RCC 7860 (cell line): ENCODE data around the gene CCNT2.
"Not testable (repeated sequence)": the region's sequence is repeated elsewhere in the genome, so short reads cannot be mapped to it uniquely, and the experiment has no call there.

ENCODE experiments used
- DNase-seq: peaks from one replicate; pipeline ENCODE4 v3.0.0-alpha.2; 2015; ENCODE audit warnings: low spot score
- FAIRE-seq: peaks from 2 replicates; lab custom pipeline; 2012; peaks lifted over from hg19 to GRCh38; lab: Jason Lieb, UNC

Gene CCNT2

DNA sequence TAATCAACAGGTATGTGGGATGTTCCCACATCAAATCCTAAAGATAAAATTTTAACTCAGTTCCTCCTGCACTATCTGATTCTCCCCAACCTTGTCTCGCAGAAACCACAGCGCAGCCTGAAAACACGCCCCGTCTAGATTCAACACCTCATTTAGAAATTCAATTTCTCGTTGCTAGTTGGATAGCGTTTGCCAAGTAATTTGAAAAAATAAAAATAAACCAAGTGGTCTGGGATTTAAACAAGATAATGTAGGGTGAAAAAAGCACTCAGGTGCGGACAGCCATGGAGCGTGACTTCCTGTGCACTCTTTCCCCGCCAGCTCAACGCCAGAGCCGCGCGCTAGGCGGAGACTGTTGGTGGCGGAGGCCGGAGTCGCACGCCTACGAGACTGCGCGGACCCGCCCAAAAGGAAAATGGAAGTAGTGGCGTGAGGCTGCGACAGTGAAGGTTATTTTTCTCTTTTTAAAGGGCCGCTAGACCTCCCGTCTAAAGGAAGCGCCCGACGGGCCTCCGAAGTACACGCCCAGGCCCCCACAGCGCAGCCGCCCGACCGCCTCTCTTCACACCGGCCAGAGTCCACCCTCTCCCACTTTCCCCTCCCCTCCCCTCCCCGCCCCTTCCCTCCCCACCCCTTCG, 615 bp upstream of the CCNT2 start:
- DNase-seq: no peak
- peak; percentile 77 for FAIRE-seq

DNA sequence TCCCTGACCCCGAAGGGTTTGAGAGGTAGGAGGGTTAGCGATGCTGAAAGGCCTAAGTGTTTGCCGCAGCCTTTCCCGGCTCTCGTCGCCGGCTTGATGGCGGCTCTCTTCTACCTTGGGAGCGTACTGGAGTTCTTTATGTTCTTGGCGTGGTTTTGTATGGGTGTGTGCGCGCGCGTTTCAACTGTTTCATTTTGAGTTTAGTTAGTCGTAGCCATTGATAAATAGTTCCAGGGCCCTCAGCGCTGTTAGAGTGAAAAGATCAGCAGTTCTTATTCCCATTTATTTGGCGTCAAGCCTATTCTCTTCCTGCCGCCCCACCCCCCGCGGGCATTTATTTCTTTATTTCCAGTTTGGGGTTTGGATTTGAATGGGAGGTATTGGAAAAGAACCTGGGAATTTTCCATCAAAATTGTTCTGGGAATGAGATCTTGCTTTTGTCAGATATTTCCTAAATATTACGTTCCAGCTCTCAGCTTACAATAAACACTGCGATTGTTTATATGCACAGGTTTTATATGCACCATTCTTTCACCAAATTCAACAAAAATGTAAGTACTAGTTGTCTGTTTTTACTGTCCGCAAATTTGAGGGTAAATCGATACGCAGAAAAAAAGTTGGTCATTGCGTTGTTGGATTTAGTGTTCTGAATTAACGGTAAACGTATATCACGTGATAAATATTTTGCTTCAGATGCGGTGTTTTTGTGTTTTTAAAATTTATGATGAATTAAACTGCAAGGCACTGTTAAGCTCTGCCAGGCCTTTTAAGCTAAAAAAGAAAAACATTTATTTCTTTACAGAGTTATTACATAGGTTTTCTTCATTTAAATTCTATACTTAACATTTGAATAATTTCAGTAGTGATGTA, 954 bp downstream of the CCNT2 start:
- FAIRE-seq (no peak), DNase-seq (no peak)

DNA sequence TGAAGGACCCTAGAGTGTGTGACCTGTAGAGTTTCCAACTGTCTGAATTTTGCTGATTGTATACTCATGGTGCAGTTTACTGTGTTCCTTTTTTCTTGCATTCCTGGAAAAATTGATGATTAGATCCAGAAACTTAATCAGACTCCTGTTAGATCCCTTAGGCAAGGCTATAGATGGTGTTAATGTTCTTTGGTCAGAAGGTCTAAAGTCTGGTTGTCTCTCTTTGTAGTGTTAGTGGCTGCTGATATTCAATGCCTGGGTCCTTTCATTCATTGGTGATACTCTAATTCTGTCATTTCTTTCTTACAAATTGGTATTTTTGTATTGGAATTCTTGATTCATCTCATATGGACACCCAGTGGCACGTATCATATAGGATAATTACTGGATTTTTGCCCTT, 6.3 kb downstream of the CCNT2 start:
- FAIRE-seq (no peak), DNase-seq (no peak)

DNA sequence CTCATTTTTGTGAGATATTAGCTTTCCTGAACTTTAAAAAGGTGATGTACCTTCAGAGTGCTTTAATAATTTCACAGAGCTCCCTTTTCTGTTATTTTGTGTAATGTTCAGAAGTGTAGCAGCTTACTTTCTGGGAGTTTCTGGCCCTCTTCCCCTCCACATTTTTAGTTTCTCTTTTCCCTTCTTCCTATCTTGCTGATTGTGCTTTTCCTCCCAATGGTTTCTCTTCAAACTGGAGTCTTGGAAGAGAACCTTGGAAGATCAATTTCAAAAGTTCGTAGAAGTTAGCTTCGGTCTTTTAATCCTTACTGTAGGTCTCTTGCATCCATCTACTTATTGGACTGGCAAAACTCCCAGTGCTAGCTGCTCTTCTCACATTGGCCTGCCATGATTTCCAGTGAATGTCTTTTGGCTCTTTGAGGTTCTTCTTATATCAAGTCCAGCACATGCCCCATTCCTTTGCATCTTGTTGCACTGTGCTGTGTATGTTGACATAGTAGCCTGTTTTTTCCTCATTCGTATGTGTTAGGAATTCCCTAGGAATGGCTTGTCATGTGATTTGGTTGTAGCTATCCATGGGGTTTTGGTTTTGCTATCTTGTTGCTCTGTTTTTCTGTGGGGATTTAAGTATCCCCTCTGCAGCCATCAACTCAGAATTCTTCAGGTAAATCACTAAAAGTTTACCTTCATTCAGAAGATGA, 7.8 kb downstream of the CCNT2 start:
- FAIRE-seq: no peak
- DNase-seq: no peak

DNA sequence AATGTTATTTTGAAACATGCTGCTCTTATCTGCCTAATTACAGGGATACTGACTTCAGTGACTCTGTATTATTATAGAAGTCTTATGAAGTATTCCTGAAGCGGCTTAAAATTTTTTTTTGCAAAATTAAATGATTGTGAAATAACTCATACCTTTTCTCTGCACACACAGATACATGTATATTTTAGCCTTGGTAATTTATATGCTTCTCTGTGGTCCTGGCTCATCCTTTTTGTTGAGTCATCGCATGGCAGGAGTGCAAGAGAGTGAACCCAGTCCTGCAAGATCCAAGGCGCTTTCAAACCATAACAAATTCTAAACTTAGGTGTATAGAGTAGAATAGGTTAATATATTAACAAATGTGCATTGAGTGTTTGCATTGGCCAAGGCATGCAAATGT, 8.6 kb downstream of the CCNT2 start:
- DNase-seq: no peak
- peak; percentile 89 for FAIRE-seq

DNA sequence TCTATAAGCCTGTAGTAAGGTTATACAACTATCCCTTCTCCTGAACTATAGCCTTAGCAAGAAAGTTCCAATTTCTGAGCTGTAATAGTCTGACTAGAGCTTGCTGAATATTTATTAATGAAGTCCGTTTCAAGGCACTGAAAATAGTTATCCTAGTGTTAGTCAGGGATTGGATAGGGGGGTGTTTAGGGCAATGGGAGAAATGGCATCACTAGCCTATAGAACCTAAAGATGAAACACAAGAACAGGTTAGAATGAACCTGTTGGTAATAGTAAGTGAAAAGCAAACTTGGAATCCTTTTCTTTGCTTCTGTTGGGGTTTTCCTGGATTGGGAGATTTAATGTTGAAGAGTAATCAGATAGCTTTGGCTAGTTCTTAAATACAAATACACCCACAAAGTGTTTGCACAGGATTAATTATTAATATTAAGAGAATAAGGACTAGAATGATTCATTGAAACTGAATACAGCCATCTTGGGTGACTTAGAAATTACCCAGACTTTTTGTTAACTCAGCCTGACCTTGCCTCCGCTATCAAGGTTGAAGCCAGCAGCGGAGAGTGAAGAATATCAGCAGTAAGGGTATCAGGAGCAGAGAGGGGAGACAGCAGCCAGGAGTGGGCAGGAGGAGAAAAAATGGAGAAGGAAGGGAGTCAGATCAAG, 14.4 kb downstream of the CCNT2 start:
- peak; percentile 87 for FAIRE-seq
- peak; percentile 41 for DNase-seq

DNA sequence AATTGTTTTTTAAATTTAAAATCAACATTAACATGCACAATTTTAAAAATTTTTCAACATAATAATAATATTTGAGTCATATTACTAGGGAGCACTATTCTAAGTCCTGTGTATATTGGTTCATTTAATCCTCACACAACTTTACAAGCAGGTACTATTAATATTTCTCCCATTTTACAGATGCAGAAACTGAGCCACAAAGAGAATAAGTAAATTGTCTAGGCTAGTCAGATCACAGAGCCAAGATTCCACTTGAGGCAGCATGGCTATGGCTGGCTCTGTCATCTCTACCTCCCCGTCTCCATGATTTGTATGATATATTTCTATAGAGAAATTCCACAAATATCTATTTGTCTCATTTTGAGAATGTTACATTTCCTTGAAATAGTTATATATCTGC, 15.1 kb downstream of the CCNT2 start:
- FAIRE-seq: no peak

DNA sequence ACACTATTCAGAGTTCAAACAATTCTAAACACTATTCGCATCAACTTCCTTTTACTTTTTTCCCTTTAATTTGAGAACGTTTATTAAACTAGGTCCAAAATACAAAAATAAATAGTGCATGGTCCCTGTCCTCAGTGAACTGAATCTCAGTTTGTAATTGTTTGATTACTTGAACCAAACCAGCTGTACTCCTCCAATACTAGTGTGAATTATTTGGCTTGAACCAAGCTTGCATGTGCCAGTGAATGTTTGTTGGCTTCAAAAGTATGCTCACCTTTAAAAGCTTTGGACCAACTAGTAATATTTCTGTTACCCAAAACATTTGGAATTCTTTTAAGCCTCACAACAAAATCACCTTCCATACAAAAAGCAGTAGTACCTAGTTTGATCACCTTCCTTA, 15.5 kb downstream of the CCNT2 start:
- DNase-seq: no peak
- FAIRE-seq: no peak

More for the DNA sequence above, 15.1 kb downstream of the CCNT2 start:
- DNase-seq: no peak

DNA sequence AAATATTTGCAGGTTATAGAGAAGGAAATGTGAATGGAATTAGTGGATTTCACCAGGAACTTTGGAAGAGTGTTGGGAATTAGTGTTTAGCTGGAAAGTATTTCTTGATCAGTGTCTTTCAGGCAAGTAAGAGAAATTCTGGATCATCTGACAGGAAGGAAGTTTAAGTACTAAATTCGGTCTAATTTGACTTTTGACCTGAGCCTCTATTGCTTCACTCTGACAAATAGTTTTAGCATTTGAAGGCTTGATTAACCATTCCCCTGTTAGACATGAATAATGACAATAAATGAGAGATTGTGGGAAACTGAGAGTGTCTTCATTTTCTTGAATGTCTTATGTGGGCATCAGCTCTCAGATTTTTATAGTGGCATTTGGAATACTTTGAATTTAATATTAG, 16.0 kb downstream of the CCNT2 start:
- DNase-seq: no peak
- no peak for FAIRE-seq

DNA sequence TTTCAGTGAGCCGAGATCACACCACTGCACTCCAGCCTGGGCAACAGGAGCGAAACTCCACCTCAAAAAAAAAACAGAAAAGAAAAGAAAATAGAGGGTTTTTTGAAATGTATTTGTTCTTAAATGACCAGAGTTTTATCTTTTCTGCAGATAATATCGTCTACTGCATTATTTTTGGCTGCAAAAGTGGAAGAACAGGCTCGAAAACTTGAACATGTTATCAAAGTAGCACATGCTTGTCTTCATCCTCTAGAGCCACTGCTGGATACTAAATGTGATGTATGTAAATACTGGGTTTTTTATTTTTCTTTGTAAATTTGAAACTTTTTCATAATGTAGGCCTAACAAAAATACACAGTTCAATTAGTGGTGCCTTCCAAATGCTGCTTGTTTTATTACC, 18.1 kb downstream of the CCNT2 start:
- FAIRE-seq: no peak
- DNase-seq: no peak

DNA sequence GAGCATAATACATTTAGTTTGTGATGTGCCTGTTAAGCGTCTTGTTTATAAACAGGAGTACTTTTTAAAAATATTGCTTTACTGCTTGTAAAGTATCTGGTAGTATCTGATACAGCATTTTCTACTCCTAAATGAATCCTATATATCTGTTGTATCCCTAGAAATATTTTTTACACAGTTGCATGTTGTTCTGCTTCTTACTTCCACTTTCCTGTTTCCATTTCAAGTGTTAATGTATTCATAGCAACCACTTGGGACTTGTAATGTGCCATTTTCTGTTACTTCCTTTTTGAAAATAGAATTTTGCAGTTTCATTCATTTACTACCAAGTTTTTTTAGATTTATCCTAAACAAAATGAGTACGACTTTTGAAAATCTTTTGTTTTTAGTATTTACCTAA, 24.9 kb downstream of the CCNT2 start:
- DNase-seq: no peak
- no peak for FAIRE-seq

DNA sequence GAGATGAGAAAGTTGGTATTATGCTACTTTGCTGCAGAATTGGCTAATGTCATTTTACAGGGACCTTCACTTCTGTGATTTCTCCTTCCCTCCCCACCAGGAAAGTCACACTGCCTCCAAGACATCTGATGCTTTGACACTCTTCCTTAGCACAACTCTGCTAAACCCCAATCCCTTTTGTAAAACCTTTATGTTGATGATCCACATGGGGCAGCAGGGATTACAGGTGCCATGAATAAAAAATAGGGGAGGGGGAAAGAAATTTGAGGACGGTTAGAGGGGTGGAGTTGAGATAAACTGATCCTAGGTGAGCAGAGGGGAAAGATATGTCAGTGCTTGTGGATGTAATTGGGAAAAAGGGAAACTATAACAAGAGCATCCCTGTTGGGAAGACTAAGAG, 26.4 kb downstream of the CCNT2 start:
- FAIRE-seq (no peak), DNase-seq (no peak)

DNA sequence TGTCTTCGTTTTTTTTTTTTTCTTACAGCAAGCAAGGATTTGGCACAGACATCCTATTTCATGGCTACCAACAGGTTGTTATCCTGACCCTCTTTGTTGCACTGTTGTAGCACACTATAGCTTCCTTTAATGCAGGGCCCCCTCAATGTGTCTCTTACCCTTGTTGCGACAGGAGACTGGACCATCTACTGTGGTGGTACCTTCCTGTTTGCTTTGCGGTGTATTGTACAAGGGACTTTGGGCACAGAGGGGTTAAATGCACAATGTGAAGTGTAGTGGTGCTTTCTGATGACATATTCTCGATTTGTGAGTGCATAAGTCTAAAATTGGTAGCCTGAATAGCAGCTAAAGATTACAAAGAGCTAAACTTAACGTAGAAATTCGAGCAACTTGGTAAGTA, 27.5 kb downstream of the CCNT2 start:
- DNase-seq: no peak
- FAIRE-seq: no peak

DNA sequence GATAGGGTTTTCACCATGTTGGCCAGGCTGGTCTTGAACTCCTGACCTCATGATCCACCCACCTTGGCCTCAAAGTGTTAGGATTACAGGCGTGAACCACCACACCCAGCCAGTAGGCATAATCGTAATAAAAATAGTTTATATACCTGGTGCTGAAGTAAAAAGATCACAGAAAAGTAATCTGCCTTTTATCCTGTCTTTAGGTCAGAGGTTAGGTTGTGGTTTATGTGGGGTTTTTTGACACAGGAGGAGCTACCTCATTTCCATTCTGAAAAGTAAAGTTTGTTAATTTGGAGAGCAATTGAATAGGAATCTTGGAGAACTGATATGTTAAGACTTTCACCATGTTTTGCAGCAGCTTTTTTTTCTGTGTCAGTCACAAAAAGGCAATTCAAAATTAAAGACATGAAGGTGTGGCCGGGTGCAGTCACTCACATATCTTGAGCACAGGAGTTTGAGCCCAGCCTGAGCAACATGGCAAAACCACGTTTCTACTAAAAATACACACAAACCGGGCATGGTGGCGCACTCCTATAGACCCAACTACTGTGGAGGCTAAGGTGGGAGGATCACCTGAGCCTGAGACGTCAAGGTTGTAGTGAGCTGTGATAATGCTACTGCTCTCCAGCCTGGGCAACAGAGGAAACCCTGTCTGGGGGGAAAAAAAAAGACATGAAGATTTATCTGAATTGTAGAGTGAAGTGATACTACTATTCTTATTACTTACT, 31.5 kb downstream of the CCNT2 start:
- DNase-seq (no peak), FAIRE-seq (no peak)

DNA sequence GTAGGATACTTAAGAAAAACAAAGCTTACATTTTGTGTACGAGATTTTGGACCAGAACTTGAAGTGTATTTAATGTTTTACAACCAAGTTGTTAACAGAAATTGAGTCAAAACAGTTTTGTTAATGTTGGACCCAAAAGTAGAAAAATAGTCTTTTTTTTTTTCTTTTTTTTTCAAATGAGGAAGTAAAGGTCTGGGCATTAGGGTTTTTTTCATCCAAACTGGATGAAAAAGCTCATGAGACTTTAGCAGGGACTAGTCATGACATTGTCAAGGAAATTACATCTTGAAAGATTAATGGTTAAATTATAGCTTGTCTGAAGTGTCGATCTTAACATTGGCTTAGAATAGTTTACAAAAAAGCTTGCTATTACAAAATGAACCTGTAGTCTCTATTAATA, 32.3 kb downstream of the CCNT2 start:
- no peak for FAIRE-seq
- DNase-seq: no peak

DNA sequence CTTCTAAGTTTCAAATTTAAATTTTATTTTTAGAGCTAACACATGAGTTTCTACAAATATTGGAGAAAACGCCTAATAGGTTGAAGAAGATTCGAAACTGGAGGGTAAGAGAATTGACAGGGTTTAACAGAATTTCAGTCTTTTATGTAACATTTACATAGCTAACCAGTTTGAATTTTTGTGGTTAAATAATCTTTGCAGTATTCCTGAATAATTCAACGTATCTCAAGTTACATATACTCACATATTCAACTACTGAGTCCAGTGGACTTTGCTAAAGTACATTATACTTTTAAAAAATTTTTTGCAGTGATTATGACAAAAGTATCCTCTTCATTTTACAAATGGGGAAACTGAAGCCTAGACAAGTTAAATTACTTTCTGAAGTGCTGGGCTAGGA, 34.0 kb downstream of the CCNT2 start:
- no peak for FAIRE-seq
- DNase-seq: no peak

DNA sequence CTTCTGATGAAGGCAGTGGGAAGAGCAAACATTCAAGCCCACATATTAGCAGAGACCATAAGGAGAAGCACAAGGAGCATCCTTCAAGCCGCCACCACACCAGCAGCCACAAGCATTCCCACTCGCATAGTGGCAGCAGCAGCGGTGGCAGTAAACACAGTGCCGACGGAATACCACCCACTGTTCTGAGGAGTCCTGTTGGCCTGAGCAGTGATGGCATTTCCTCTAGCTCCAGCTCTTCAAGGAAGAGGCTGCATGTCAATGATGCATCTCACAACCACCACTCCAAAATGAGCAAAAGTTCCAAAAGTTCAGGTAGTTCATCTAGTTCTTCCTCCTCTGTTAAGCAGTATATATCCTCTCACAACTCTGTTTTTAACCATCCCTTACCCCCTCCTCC, 35.4 kb downstream of the CCNT2 start:
- FAIRE-seq: no peak
- no peak for DNase-seq

DNA sequence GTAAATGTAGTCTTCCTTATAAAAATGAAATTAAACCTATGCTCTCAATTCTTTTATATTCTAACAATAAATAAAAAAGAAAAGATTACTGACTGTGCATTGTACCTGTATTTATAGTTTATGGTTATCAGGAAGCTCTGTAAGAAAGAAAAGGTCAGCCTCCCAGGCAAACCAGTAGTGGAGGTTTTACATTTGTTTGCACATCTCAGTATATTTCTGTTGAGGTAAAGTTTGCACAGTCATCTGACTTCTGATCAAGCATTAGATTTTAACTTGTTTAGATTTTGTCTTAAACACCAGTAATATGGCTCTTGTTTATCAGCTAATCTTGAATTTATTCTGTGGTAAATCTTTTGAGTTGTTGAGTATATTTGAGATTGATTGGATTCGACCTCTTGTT, 37.1 kb downstream of the CCNT2 start:
- no peak for FAIRE-seq

DNA sequence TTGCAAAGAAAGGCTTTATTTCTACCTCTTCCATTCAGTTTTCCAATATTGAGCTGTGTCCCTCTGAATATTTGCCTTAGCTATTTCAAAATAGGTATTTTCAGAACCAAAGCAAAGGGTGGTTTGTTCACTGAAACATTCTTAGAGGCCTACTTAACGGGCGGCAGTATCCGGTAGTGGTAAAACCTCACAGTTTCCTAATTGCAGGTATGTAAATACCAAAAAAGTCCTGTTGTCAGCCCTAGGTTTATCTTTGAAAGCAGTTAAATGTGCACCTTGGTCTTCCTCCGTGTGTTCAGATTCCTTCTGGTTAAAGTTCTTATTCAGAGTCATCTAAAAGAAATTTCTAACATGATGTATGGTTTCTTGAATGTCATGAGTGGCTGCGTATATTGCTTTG, 38.9 kb downstream of the CCNT2 start:
- FAIRE-seq (no peak), DNase-seq (no peak)

More for the DNA sequence above, 37.1 kb downstream of the CCNT2 start:
- no peak for DNase-seq

DNA sequence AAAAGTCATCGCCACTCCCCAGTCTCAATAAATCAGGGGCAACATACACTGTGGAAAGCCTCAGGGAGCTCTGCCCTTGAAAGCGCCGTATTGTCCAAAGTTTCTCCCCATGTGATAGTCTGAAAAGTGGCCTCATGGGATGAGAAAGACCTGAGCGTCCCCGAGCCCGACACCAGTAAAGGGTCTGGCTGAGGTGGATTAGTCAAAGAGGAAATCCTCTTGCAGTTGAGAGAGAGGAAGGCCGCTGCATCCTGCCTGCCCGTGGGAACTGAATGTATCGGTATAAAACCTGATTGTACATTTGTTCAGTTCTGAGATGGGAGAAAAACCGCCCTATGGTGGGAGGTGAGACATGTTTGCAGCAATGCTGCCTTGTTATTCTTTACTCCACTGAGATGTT, 48.5 kb downstream of the CCNT2 start:
- DNase-seq, FAIRE-seq: not testable (repeated sequence)
